MCF 10A (cell line): Measurements from ENCODE around the gene FURIN. TPM values are rescaled to one million over a fixed set of nuclear protein-coding genes. Genes with fewer than 3 reads are reported as not detected.

Experiments used
- BruUV-seq: library from RNA; stranded (reverse); fragments of 400-500 nt; replicated peaks from 2 replicates; lab custom pipeline; 2021; lab: Mats Ljungman, UMichigan
- CTCF ChIA-PET: fragments of 300-600 bp; sonication (Branson Sonifier 250); formaldehyde crosslinking; extraction: SDS; loops from one replicate; lab custom pipeline; 2021; ENCODE audit warnings: antibody characterized with exemption, inconsistent platforms; lab: Yijun Ruan, JAX
- POLR2A ChIA-PET: fragments of 300-600, 350-650 bp; sonication (Branson Sonifier 250); formaldehyde crosslinking; extraction: SDS; loops from one replicate; lab custom pipeline; 2020; ENCODE audit warnings: antibody characterized with exemption, inconsistent platforms; lab: Yijun Ruan, JAX
- DNase-seq: peaks from one replicate; pipeline ENCODE4 v3.0.0-alpha.2; 2018; ENCODE audit not compliant: unreplicated experiment
- H3K27ac Mint-ChIP-seq: one replicate; pipeline ENCODE4 v1.8.0; 2022; ENCODE audit warnings: mild to moderate bottlenecking, low read depth, mixed read lengths; ENCODE audit not compliant: unreplicated experiment
- H3K27me3 Mint-ChIP-seq: one replicate; pipeline ENCODE4 v1.8.0; 2022; ENCODE audit warnings: mixed read lengths; ENCODE audit not compliant: insufficient read depth, unreplicated experiment
- H3K36me3 Mint-ChIP-seq: one replicate; pipeline ENCODE4 v1.8.0; 2022; ENCODE audit warnings: mild to moderate bottlenecking, moderate library complexity, mixed read lengths; ENCODE audit not compliant: insufficient read depth, unreplicated experiment
- H3K4me1 Mint-ChIP-seq: one replicate; pipeline ENCODE4 v1.8.0; 2022; ENCODE audit warnings: mixed read lengths; ENCODE audit not compliant: insufficient read depth, unreplicated experiment
- H3K4me3 Mint-ChIP-seq: one replicate; pipeline ENCODE4 v1.8.0; 2022; ENCODE audit warnings: mild to moderate bottlenecking, moderate library complexity, mixed read lengths; ENCODE audit not compliant: unreplicated experiment
- H3K9me3 Mint-ChIP-seq: one replicate; pipeline ENCODE4 v1.8.0; 2022; ENCODE audit warnings: mixed read lengths; ENCODE audit not compliant: unreplicated experiment
- CTCF ChIP-seq: fragments of 200-600 bp; IDR thresholded peaks from one replicate; pipeline ENCODE4 v1.8.0; 2022; ENCODE audit warnings: antibody characterized with exemption, mild to moderate bottlenecking; ENCODE audit not compliant: unreplicated experiment
- intact Hi-C: fragments of 100-400 bp; cut with micrococcal nuclease; formaldehyde crosslinking; loops from 2 replicates; pipeline ENCODE4 v1.14.1; 2022
- total RNA-seq: library from RNA; stranded (reverse); gene quantifications from 2 replicates; pipeline ENCODE4 v1.2.3, GENCODE V29; 2022

Gene FURIN
- total RNA-seq, 1 experiment from 2014 or later, result 48.8 TPM

GRCh38 chr15:90884719-90885431 lies 16.5 kb downstream of the FURIN start:
- BruUV-seq, result no TSS peak
- H3K27me3 Mint-ChIP-seq, result no peaks in the 10 kb centered on the region
- no peaks in the 10 kb centered on the region for H3K36me3 Mint-ChIP-seq
- TF ChIP-seq CTCF, result no peak
- no peak overlapping the region for H3K4me3 Mint-ChIP-seq
- ChIA-PET POLR2A (interaction anchor here (0.5 to 1.5 kb wide), 3 partner anchors 10 to 254 kb away, joined by 3 to 6 read pairs (median 4); no protein-coding TSS in a partner anchor), CTCF (interaction anchor here (0.6 to 3.3 kb wide), 47 partner anchors 9 to 946 kb away, joined by 3 to 83 read pairs (median 5); partner anchors contain the start of genes BLM, HDDC3, MAN2A2 and UNC45A)
- H3K27ac Mint-ChIP-seq, result no peak overlapping the region
- DNase-seq, result no peak
- no peaks in the 10 kb centered on the region for H3K9me3 Mint-ChIP-seq
- H3K4me1 Mint-ChIP-seq, result no peaks in the 10 kb centered on the region
- intact Hi-C loops, result no loop called here

- peak; percentile 98 for TF ChIP-seq CTCF
- ChIA-PET POLR2A (interaction anchor here (0.5 to 1.5 kb wide), 4 partner anchors 9 to 255 kb away, joined by 3 to 6 read pairs (median 4); no protein-coding TSS in a partner anchor), CTCF (interaction anchor here (0.6 to 3.3 kb wide), 80 partner anchors 8 to 1177 kb away, joined by 3 to 83 read pairs (median 4); partner anchors contain the start of genes BLM, HDDC3, MAN2A2 and UNC45A)
- no peaks in the 10 kb centered on the region for H3K36me3 Mint-ChIP-seq
- intact Hi-C loops, result loop anchor here (1.0 kb wide), 5 partner anchors 168 to 592 kb away; partner anchors contain the start of gene BLM
- no peaks in the 10 kb centered on the region for H3K27me3 Mint-ChIP-seq
- no TSS peak for BruUV-seq
- DNase-seq, result peak; percentile 55
- H3K4me1 Mint-ChIP-seq, result no peaks in the 10 kb centered on the region
- H3K27ac Mint-ChIP-seq, result no peak overlapping the region
- H3K9me3 Mint-ChIP-seq, result no peaks in the 10 kb centered on the region
- no peak overlapping the region for H3K4me3 Mint-ChIP-seq
Measured at GRCh38 chr15:90885432-90886290, 17.3 kb downstream of the FURIN start.

- BruUV-seq, result no TSS peak
- Mint-ChIP-seq H3K27ac (no peak overlapping the region), H3K27me3 (no peaks in the 10 kb centered on the region), H3K36me3 (no peaks in the 10 kb centered on the region), H3K4me1 (no peaks in the 10 kb centered on the region), H3K9me3 (no peaks in the 10 kb centered on the region), H3K4me3 (no peak overlapping the region)
- intact Hi-C loops, result loop anchor here (1.0 kb wide), 5 partner anchors 169 to 593 kb away; partner anchors contain the start of gene BLM
- no peak for DNase-seq
- ChIA-PET CTCF (interaction anchor here (0.5 to 3.3 kb wide), 63 partner anchors 8 to 595 kb away, joined by 3 to 83 read pairs (median 4); partner anchors contain the start of genes BLM, HDDC3, MAN2A2 and UNC45A), POLR2A (interaction anchor here (1.2 to 1.5 kb wide), 2 partner anchors 9 to 238 kb away, joined by 5 to 6 read pairs; no protein-coding TSS in a partner anchor)
- TF ChIP-seq CTCF, result no peak
Measured at GRCh38 chr15:90886291-90886614, 17.9 kb downstream of the FURIN start.
